Measurements from ENCODE around the gene DCST2. TPM values are rescaled to one million over a fixed set of nuclear protein-coding genes. Genes with fewer than 3 reads are reported as not detected.
A peak's percentile ranks its signal among the peaks of the same experiment; 100 is the strongest.

DCST2 gene
- total RNA-seq, 1 experiment from 2014 or later = 0.18 TPM

GRCh38 chr1:155039308-155039669 lies 5.7 kb upstream of the DCST2 start:
- BruUV-seq (replicated peaks) = no TSS peak

GRCh38 chr1:155038602-155039307 lies 5.2 kb upstream of the DCST2 start:
- DNase-seq (peak; percentile 89), ATAC-seq (peak; percentile 98)
- no peaks in the 10 kb centered on the region for H3K79me2 ChIP-seq (ENCODE audit: low read length)
- peaks cover 18% of the 10 kb centered on the region for H3K4me1 ChIP-seq (ENCODE audit: insufficient read depth, low read length)
- no peaks in the 10 kb centered on the region for H3K27me3 ChIP-seq (ENCODE audit: low read length)
- H4K20me1 ChIP-seq (ENCODE audit: low read length) = no peaks in the 10 kb centered on the region
- H3K36me3 ChIP-seq (ENCODE audit: low read depth, low read length) = no peaks in the 10 kb centered on the region
- peak overlapping the region; percentile 32 for H3K4me2 ChIP-seq (ENCODE audit: low read length)
- no peak for TF ChIP-seq CTCF (conservative IDR thresholded peaks at IDR 0.05; ENCODE audit: low read depth, low read length)
- no peak for TF ChIP-seq EZH2phosphoT487 (IDR thresholded peaks at IDR 0.05; ENCODE audit: borderline replicate concordance, low read length)
- TF ChIP-seq EZH2 (IDR thresholded peaks at IDR 0.05; ENCODE audit: low read length, unreplicated experiment) = no peak
- H3K4me3 ChIP-seq (ENCODE audit: low read length) = peak overlapping the region; percentile 1; the same call in 1 of the 2 replicates
- no peaks in the 10 kb centered on the region for H3F3A ChIP-seq (ENCODE audit: low read length, unreplicated experiment)
- H3K9me3 ChIP-seq (ENCODE audit: low read length) = no peaks in the 10 kb centered on the region
- intact Hi-C loops (cut with micrococcal nuclease) = no loop called here
- H3K9me2 ChIP-seq (replicated peaks; ENCODE audit: low read length) = no peaks in the 10 kb centered on the region
- ChIA-PET POLR2A (ENCODE audit: unreplicated experiment) (interaction anchor here (0.5 to 0.6 kb wide), 3 partner anchors 14 to 946 kb away, joined by 3 to 30 read pairs (median 6); no protein-coding TSS in a partner anchor), CTCF (interaction anchor here (0.6 to 1.6 kb wide), 6 partner anchors 13 to 958 kb away, joined by 3 to 9 read pairs (median 4); partner anchors contain the start of gene ADAM15)
- BruUV-seq (replicated peaks) = no TSS peak
- peak overlapping the region; percentile 44 for H3K27ac ChIP-seq (ENCODE audit: low read length)
- H2AFZ ChIP-seq (ENCODE audit: low read length) = peak overlapping the region; percentile 5
- no peak overlapping the region for H3K9ac ChIP-seq (ENCODE audit: low read length)

More at GRCh38 chr1:155039308-155039669, 5.7 kb upstream of the DCST2 start:
- H3K4me1 ChIP-seq (ENCODE audit: insufficient read depth, low read length) = peaks cover 18% of the 10 kb centered on the region
- TF ChIP-seq EZH2phosphoT487 (IDR thresholded peaks at IDR 0.05; ENCODE audit: borderline replicate concordance, low read length) (no peak), CTCF (conservative IDR thresholded peaks at IDR 0.05; ENCODE audit: low read depth, low read length) (no peak), EZH2 (IDR thresholded peaks at IDR 0.05; ENCODE audit: low read length, unreplicated experiment) (no peak)
- H2AFZ ChIP-seq (ENCODE audit: low read length) = no peak overlapping the region; the same call in 1 of the 2 replicates
- no peak overlapping the region for H3K9ac ChIP-seq (ENCODE audit: low read length)
- H3K4me3 ChIP-seq (ENCODE audit: low read length) = no peak overlapping the region
- POLR2A ChIA-PET (ENCODE audit: unreplicated experiment) = interaction anchor here (0.5 kb wide), 1 partner anchor 945 kb away, joined by 30 read pairs; no protein-coding TSS in a partner anchor
- intact Hi-C loops (cut with micrococcal nuclease) = no loop called here
- H3K27ac ChIP-seq (ENCODE audit: low read length) = peak overlapping the region; percentile 44
- H4K20me1 ChIP-seq (ENCODE audit: low read length) = no peaks in the 10 kb centered on the region
- no peaks in the 10 kb centered on the region for H3K27me3 ChIP-seq (ENCODE audit: low read length)
- CTCF ChIA-PET = interaction anchor here (0.6 to 1.6 kb wide), 5 partner anchors 12 to 957 kb away, joined by 3 to 9 read pairs (median 4); partner anchors contain the start of gene ADAM15
- DNase-seq (no peak), ATAC-seq (no peak)
- no peaks in the 10 kb centered on the region for H3K36me3 ChIP-seq (ENCODE audit: low read depth, low read length)
- H3F3A ChIP-seq (ENCODE audit: low read length, unreplicated experiment) = no peaks in the 10 kb centered on the region
- H3K79me2 ChIP-seq (ENCODE audit: low read length) = no peaks in the 10 kb centered on the region
- peak overlapping the region; percentile 32 for H3K4me2 ChIP-seq (ENCODE audit: low read length)
- no peaks in the 10 kb centered on the region for H3K9me3 ChIP-seq (ENCODE audit: low read length)
- H3K9me2 ChIP-seq (replicated peaks; ENCODE audit: low read length) = no peaks in the 10 kb centered on the region

Data from PC-3 (cell line).